ENCODE measurements around the gene RRP1B. TPM values are rescaled to one million over a fixed set of nuclear protein-coding genes. Genes with fewer than 3 reads are reported as not detected.

RRP1B gene
- total and polyA plus RNA-seq, 2 of the 13 experiments (the other 11 are each of a cell fraction or from before 2014, with no cell fraction given) = 16.3 to 46.2 TPM

- TF ChIP-seq CEBPZ (IDR thresholded peaks at IDR 0.05; ENCODE audit: low read length) = no peak
- TF ChIP-seq DNMT3B (CRISPR knock-in tag; conservative IDR thresholded peaks at IDR 0.05) = peak; percentile 87; the same call in 1 of the 2 replicates
- TF ChIP-seq ZNF441 (CRISPR knock-in tag; IDR thresholded peaks at IDR 0.05; ENCODE audit: borderline replicate concordance) = peak; percentile 74
- TF ChIP-seq TSC22D2 (CRISPR knock-in tag; IDR thresholded peaks at IDR 0.05; ENCODE audit: borderline replicate concordance) = no peak
- TF ChIP-seq ZNF296 (CRISPR knock-in tag; conservative IDR thresholded peaks at IDR 0.05) = no peak
- TF ChIP-seq, protein P1, sequence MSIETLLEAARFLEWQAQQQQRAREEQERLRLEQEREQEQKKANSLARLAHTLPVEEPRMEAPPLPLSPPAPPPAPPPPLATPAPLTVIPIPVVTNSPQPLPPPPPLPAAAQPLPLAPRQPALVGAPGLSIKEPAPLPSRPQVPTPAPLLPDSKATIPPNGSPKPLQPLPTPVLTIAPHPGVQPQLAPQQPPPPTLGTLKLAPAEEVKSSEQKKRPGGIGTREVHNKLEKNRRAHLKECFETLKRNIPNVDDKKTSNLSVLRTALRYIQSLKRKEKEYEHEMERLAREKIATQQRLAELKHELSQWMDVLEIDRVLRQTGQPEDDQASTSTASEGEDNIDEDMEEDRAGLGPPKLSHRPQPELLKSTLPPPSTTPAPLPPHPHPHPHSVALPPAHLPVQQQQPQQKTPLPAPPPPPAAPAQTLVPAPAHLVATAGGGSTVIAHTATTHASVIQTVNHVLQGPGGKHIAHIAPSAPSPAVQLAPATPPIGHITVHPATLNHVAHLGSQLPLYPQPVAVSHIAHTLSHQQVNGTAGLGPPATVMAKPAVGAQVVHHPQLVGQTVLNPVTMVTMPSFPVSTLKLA (IDR thresholded peaks at IDR 0.05) = peak; percentile 89
- peak; percentile 64 for TF ChIP-seq DRAP1 (CRISPR knock-in tag; IDR thresholded peaks at IDR 0.05)
- TF ChIP-seq, protein P2, sequence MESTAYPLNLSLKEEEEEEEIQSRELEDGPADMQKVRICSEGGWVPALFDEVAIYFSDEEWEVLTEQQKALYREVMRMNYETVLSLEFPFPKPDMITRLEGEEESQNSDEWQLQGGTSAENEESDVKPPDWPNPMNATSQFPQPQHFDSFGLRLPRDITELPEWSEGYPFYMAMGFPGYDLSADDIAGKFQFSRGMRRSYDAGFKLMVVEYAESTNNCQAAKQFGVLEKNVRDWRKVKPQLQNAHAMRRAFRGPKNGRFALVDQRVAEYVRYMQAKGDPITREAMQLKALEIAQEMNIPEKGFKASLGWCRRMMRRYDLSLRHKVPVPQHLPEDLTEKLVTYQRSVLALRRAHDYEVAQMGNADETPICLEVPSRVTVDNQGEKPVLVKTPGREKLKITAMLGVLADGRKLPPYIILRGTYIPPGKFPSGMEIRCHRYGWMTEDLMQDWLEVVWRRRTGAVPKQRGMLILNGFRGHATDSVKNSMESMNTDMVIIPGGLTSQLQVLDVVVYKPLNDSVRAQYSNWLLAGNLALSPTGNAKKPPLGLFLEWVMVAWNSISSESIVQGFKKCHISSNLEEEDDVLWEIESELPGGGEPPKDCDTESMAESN (CRISPR knock-in tag; conservative IDR thresholded peaks at IDR 0.05) = peak; percentile 93
- 0 out of 2 replicates have a peak, but pooled peaks have one; percentile 44 for TF ChIP-seq ZNF280B (CRISPR knock-in tag; IDR thresholded peaks at IDR 0.05; ENCODE audit: borderline replicate concordance)
- TF ChIP-seq NR2C2 (CRISPR knock-in tag; IDR thresholded peaks at IDR 0.05; ENCODE audit: borderline replicate concordance) = peak; percentile 68; the same call in 1 of the 2 replicates
- 0 out of 2 replicates have a peak, but pooled peaks have one; percentile 51 for TF ChIP-seq ZNF20 (CRISPR knock-in tag; IDR thresholded peaks at IDR 0.05)
- 0 out of 2 replicates have a peak, but pooled peaks have one; percentile 44 for TF ChIP-seq DPF2 (CRISPR knock-in tag; IDR thresholded peaks at IDR 0.05; ENCODE audit: borderline replicate concordance, low read depth)
- TF ChIP-seq ZSCAN5A (CRISPR knock-in tag; IDR thresholded peaks at IDR 0.05; ENCODE audit: borderline replicate concordance) = peak; percentile 84; the same call in 1 of the 2 replicates
- no peak for TF ChIP-seq RBAK (CRISPR knock-in tag; IDR thresholded peaks at IDR 0.05)
- TF ChIP-seq SP140L (CRISPR knock-in tag; IDR thresholded peaks at IDR 0.05; ENCODE audit: borderline replicate concordance) = no peak
- peak; percentile 84 for TF ChIP-seq SALL1 (CRISPR knock-in tag; IDR thresholded peaks at IDR 0.05)
These were observed 69.4 kb downstream of the RRP1B start (continued) for GRCh38 chr21:43728467-43729390.
